Measurements from ENCODE around the gene IFRD2.

Gene IFRD2

DNA sequence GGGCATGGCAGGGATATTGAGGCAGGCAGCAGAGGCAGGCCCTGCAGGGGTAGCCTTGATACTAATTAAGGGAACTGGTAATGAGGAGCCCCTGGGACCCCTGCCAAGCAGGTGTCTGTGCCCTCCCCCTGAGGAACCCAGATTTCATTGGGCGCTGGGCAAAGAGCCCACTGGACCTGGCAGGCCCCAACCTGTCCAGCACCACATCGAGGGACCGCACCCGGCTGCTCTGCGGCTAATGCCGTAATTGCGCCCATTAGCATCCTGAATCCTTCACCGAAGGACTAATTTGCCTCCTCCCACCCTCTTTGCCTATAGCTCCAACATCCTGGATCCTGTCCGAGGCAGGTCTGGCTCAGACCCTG lies 37.0 kb downstream of the IFRD2 start:
- no peak overlapping the region for H3K4me3 ChIP-seq (ENCODE audit: low read depth, low read length)
- no peak for DNase-seq (ENCODE audit: low read depth)
- TF ChIP-seq CTCF (IDR thresholded peaks at IDR 0.05; ENCODE audit: low read depth, low read length) (no peak), MAX (IDR thresholded peaks at IDR 0.05; ENCODE audit: low read depth, low read length) (no peak), POLR2A (IDR thresholded peaks at IDR 0.05; ENCODE audit: extremely low read depth, insufficient read length) (no peak), MYC (IDR thresholded peaks at IDR 0.05; ENCODE audit: low read depth, low read length) (no peak)

DNA sequence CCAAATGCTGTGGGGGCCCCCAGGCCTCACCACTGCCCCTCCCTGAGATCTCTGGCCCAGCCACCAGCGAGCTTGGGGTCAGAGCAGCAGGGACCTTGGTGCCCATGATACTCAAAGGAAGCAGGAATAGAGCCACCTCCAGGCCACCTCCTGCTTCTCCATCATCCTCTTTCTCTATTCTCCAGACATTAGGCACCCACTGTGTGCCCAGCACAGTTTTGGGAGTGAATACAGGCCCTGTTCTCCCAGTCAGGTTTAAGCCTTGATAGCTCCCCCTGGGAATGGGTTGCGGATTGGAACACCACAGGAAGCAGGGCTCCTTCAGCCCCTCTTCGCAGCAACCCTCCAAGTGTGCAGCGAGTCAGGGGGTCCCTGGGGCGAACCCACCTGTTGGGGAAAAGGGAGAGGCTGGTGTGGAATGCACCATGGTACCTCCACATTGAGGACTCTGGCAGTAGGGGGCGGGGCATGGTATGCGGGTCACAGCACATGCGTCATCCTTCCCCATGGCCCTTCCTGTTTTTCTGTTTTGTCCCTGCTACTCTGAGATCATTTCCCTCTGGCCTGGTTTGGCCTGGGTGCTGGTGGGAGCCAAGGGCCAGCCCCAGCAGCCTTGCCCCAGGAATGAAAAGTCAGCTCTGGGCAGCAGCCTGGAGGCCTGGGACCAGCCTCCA lies 37.5 kb downstream of the IFRD2 start:
- peak; percentile 54 for DNase-seq (ENCODE audit: low read depth)
- H3K4me3 ChIP-seq (ENCODE audit: low read depth, low read length) = no peak overlapping the region
- no peak for TF ChIP-seq MAX (IDR thresholded peaks at IDR 0.05; ENCODE audit: low read depth, low read length)
- no peak for TF ChIP-seq POLR2A (IDR thresholded peaks at IDR 0.05; ENCODE audit: extremely low read depth, insufficient read length)
- TF ChIP-seq CTCF (IDR thresholded peaks at IDR 0.05; ENCODE audit: low read depth, low read length) = no peak
- TF ChIP-seq MYC (IDR thresholded peaks at IDR 0.05; ENCODE audit: low read depth, low read length) = no peak

DNA sequence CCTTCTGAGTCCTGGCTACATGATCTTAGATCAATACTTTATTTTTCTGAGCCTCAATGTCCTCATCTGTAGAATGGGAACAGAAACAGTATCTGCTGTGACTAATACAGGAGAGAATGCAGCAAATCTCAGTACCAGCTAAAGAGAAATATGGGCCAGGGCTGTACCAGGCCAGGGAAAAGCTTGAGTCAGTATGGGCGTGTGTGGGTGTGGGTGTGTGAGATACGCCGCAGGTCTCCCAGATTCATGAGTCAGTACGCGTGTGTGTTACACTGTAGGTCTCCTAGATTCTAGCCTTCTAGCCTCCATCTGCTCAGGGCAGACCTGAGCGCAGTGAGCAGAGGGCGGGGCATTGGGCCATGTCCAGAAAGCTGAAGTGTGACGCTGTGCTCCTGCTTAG lies 41.0 kb downstream of the IFRD2 start:
- TF ChIP-seq CTCF (IDR thresholded peaks at IDR 0.05; ENCODE audit: low read depth, low read length) (no peak), MYC (IDR thresholded peaks at IDR 0.05; ENCODE audit: low read depth, low read length) (no peak), MAX (IDR thresholded peaks at IDR 0.05; ENCODE audit: low read depth, low read length) (no peak), POLR2A (IDR thresholded peaks at IDR 0.05; ENCODE audit: extremely low read depth, insufficient read length) (no peak)
- DNase-seq (ENCODE audit: low read depth) = no peak
- H3K4me3 ChIP-seq (ENCODE audit: low read depth, low read length) = no peak overlapping the region

DNA sequence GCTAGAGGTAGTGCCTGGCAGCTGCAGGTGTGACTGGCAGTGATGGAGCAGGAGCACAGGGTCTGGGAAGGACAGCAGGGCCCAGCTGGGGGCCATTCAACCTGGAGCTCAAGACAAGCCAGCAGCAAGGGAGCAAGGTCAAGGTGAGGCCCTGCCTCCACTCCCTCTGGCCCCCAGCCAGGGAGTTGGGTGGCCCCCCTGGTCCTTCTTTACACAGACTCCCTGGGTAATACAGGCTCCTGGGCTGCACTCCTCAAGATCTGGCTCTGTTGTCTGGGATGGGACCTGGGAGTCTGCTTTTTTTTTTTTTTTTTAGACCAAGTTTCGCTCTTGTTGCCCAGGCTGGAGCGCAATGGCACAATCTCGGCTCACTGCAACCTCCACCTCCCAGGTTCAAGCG lies 41.7 kb downstream of the IFRD2 start:
- TF ChIP-seq MYC (IDR thresholded peaks at IDR 0.05; ENCODE audit: low read depth, low read length) (no peak), CTCF (IDR thresholded peaks at IDR 0.05; ENCODE audit: low read depth, low read length) (no peak), POLR2A (IDR thresholded peaks at IDR 0.05; ENCODE audit: extremely low read depth, insufficient read length) (no peak)
- no peak for DNase-seq (ENCODE audit: low read depth)
- no peak overlapping the region for H3K4me3 ChIP-seq (ENCODE audit: low read depth, low read length)

- no peak for DNase-seq (ENCODE audit: low read depth)
- H3K4me3 ChIP-seq (ENCODE audit: low read depth, low read length) = no peak overlapping the region
- TF ChIP-seq MYC (IDR thresholded peaks at IDR 0.05; ENCODE audit: low read depth, low read length) = no peak
- no peak for TF ChIP-seq MAX (IDR thresholded peaks at IDR 0.05; ENCODE audit: low read depth, low read length)
- no peak for TF ChIP-seq CTCF (IDR thresholded peaks at IDR 0.05; ENCODE audit: low read depth, low read length)
- no peak for TF ChIP-seq POLR2A (IDR thresholded peaks at IDR 0.05; ENCODE audit: extremely low read depth, insufficient read length)
These were observed 42.8 kb downstream of the IFRD2 start for GRCh38 chr3:50249457-50249856.

DNA sequence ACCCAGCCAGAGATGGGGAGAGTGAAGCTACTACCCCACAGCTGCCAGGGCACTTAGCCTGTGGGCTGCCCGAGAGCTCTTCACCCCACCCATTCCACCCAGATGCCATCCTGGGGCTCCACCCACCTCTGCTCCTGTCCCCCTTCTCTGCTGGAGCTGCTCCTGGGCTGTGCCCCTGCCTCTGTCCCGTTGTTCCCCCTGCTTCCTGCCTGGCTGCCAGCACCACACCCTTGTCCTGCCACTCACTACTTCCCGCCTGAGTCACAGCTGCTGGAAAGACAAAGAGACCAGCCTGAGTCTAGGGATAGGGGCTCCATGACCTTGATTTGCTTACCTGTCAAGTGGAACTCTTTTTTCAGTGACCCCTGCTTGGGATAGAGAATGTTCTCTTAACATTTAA lies 43.8 kb downstream of the IFRD2 start:
- TF ChIP-seq POLR2A (IDR thresholded peaks at IDR 0.05; ENCODE audit: extremely low read depth, insufficient read length) = no peak
- TF ChIP-seq CTCF (IDR thresholded peaks at IDR 0.05; ENCODE audit: low read depth, low read length) = no peak
- no peak for TF ChIP-seq MAX (IDR thresholded peaks at IDR 0.05; ENCODE audit: low read depth, low read length)
- TF ChIP-seq MYC (IDR thresholded peaks at IDR 0.05; ENCODE audit: low read depth, low read length) = no peak
- no peak overlapping the region for H3K4me3 ChIP-seq (ENCODE audit: low read depth, low read length)
- no peak for DNase-seq (ENCODE audit: low read depth)
